ENCODE measurements around the gene EEF1AKMT2.

DNA sequence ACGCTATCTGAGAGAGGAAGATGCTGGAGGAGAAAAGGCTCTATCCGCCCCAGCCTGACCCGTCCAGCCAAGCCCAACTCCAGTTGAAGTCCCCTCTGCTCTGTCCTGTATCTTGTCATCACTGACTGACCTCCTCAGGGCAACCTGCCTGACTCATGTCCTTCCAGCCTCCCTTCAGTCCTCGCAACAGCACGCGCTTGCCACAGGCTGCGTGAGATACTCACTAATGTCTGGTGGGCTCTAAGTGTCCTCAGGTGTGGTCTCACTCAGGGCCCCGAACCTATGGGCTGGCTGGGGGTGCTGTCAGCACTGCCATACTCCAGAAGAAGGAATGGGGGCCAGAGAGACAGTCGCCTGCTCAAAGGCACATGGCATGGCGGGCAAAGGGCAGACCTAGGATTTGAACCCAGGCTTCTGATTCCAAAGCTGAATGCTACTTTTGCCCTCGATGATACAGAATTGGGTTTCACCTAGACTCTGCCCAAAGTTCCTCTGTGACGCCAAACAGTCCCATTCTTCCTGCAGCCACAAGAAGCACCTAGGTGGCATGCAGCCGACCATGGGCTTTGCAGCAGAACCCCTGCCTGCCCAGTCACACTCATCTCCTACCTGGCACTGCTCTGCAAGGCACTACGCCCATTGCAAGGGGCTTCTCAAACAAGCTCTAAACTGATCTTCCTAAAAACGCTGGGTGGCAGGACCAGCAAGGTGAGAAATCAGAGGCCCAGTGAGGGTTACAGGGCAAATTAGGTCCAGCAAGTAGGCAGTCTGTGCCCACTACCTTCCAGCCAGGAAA lies 56.0 kb downstream of the EEF1AKMT2 start:
- TF ChIP-seq TARDBP (IDR thresholded peaks at IDR 0.05): no peak
- TF ChIP-seq, protein P1, sequence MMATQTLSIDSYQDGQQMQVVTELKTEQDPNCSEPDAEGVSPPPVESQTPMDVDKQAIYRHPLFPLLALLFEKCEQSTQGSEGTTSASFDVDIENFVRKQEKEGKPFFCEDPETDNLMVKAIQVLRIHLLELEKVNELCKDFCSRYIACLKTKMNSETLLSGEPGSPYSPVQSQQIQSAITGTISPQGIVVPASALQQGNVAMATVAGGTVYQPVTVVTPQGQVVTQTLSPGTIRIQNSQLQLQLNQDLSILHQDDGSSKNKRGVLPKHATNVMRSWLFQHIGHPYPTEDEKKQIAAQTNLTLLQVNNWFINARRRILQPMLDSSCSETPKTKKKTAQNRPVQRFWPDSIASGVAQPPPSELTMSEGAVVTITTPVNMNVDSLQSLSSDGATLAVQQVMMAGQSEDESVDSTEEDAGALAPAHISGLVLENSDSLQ (IDR thresholded peaks at IDR 0.05): no peak

Measured in HEK293T (cell line).